H9 (cell line): ENCODE measurements around the gene TAOK1. TPM values are rescaled to one million over a fixed set of nuclear protein-coding genes. Genes with fewer than 3 reads are reported as not detected.

Experiments used
- DNase-seq: peaks from one replicate; pipeline ENCODE4 v3.0.0-alpha.2; 2017
- H2AFZ ChIP-seq: one replicate; pipeline ENCODE4 v1.6.1; 2013; ENCODE audit warnings: mild to moderate bottlenecking, low read length, control low read depth, moderate library complexity
- H2AK5ac ChIP-seq: 2 replicates; pipeline ENCODE4 v1.6.1; 2013; ENCODE audit warnings: low read length, control low read depth, mixed read lengths; ENCODE audit not compliant: insufficient read length
- H2BK120ac ChIP-seq: one replicate; pipeline ENCODE4 v1.6.1; 2013; ENCODE audit warnings: low read depth, mild to moderate bottlenecking, low read length, control low read depth, inconsistent platforms; ENCODE audit not compliant: poor library complexity, severe bottlenecking
- H2BK12ac ChIP-seq: 2 replicates; pipeline ENCODE4 v1.6.1; 2013; ENCODE audit warnings: low read length, control low read depth, mixed read lengths, low read depth; ENCODE audit not compliant: insufficient read length
- H2BK15ac ChIP-seq: 2 replicates; pipeline ENCODE4 v1.6.1; 2013; ENCODE audit warnings: low read depth, low read length, control low read depth
- H2BK20ac ChIP-seq: one replicate; pipeline ENCODE4 v1.6.1; 2013; ENCODE audit warnings: low read depth, mild to moderate bottlenecking, low read length, control low read depth, inconsistent platforms; ENCODE audit not compliant: poor library complexity, severe bottlenecking
- H2BK5ac ChIP-seq: 2 replicates; pipeline ENCODE4 v1.6.1; 2013; ENCODE audit warnings: low read length, control low read depth, mixed read lengths; ENCODE audit not compliant: insufficient read length
- H3K14ac ChIP-seq: 2 replicates; pipeline ENCODE4 v1.6.1; 2013; ENCODE audit warnings: low read length, control low read depth; ENCODE audit not compliant: insufficient read depth
- H3K18ac ChIP-seq: 2 replicates; pipeline ENCODE4 v1.6.1; 2013; ENCODE audit warnings: low read depth, mild to moderate bottlenecking, mixed read lengths, low read length, control low read depth; ENCODE audit not compliant: insufficient read length
- H3K23ac ChIP-seq: 2 replicates; pipeline ENCODE4 v1.6.1; 2013; ENCODE audit warnings: low read length, control low read depth, mixed read lengths, low read depth; ENCODE audit not compliant: insufficient read length
- H3K23me2 ChIP-seq: 2 replicates; pipeline ENCODE4 v1.6.1; 2013; ENCODE audit warnings: low read depth, mild to moderate bottlenecking, mixed read lengths, low read length, control low read depth; ENCODE audit not compliant: insufficient read length, poor library complexity, severe bottlenecking
- H3K27ac ChIP-seq: 2 replicates; pipeline ENCODE4 v1.5.1; 2013; ENCODE audit warnings: low read length, control low read depth, mixed read lengths, low read depth; ENCODE audit not compliant: insufficient read length
- H3K27me3 ChIP-seq: 2 replicates; pipeline ENCODE4 v1.6.1; 2013; ENCODE audit warnings: low read length, control low read depth, inconsistent platforms; ENCODE audit not compliant: insufficient read depth
- H3K4ac ChIP-seq: 2 replicates; pipeline ENCODE4 v1.6.1; 2013; ENCODE audit warnings: low read depth, mild to moderate bottlenecking, control low read depth, inconsistent platforms, low read length, moderate library complexity
- H3K4me1 ChIP-seq: 2 replicates; pipeline ENCODE4 v1.6.1; 2013; ENCODE audit warnings: low read length, control low read depth, inconsistent platforms; ENCODE audit not compliant: insufficient read depth
- H3K4me2 ChIP-seq: 2 replicates; pipeline ENCODE4 v1.6.1; 2013; ENCODE audit warnings: low read length, control low read depth, mixed read lengths; ENCODE audit not compliant: insufficient read length, insufficient read depth
- H3K56ac ChIP-seq: 2 replicates; pipeline ENCODE4 v1.6.1; 2013; ENCODE audit warnings: low read depth, mild to moderate bottlenecking, mixed read lengths, low read length, control low read depth; ENCODE audit not compliant: insufficient read length
- H3K79me1 ChIP-seq: 2 replicates; pipeline ENCODE4 v1.6.1; 2013; ENCODE audit warnings: low read depth, mild to moderate bottlenecking, moderate library complexity, low read length, control low read depth, inconsistent platforms; ENCODE audit not compliant: insufficient read depth, poor library complexity, severe bottlenecking
- H3K79me2 ChIP-seq: 2 replicates; pipeline ENCODE4 v1.6.1; 2013; ENCODE audit warnings: low read length, control low read depth, inconsistent platforms; ENCODE audit not compliant: insufficient read depth
- H3K9ac ChIP-seq: 2 replicates; pipeline ENCODE4 v1.6.1; 2013; ENCODE audit warnings: low read length, control low read depth, mixed read lengths; ENCODE audit not compliant: insufficient read length; ENCODE audit errors: extremely low read depth
- H3K9me3 ChIP-seq: one replicate; pipeline ENCODE4 v1.6.1; 2013; ENCODE audit warnings: low read depth, low read length, inconsistent platforms; ENCODE audit not compliant: control insufficient read depth
- H3T11ph ChIP-seq: one replicate; pipeline ENCODE4 v1.6.1; 2013; ENCODE audit warnings: mild to moderate bottlenecking, low read length, control low read depth, inconsistent platforms
- H4K20me1 ChIP-seq: one replicate; pipeline ENCODE4 v1.6.1; 2013; ENCODE audit not compliant: control insufficient read depth, insufficient read length, insufficient read depth
- H4K5ac ChIP-seq: 2 replicates; pipeline ENCODE4 v1.6.1; 2013; ENCODE audit warnings: low read depth, mild to moderate bottlenecking, mixed read lengths, low read length, control low read depth; ENCODE audit not compliant: insufficient read length
- H4K8ac ChIP-seq: replicated peaks from 2 replicates; pipeline ENCODE4 v1.6.1; 2013; ENCODE audit warnings: low read length, control low read depth, mixed read lengths, low read depth; ENCODE audit not compliant: insufficient read length
- H4K91ac ChIP-seq: 2 replicates; pipeline ENCODE4 v1.6.1; 2013; ENCODE audit warnings: low read depth, mild to moderate bottlenecking, moderate library complexity, mixed read lengths, low read length, control low read depth; ENCODE audit not compliant: insufficient read length
- H3K27ac Mint-ChIP-seq, 3 experiments: 2 replicates in 2 of 3; 3 replicates in 1 of 3; pipeline ENCODE4 v1.8.0; 2020 to 2021; ENCODE audit warnings: mixed read lengths in 3 of 3, mild to moderate bottlenecking in 1 of 3, moderate library complexity in 1 of 3
- H3K27me3 Mint-ChIP-seq: 2 replicates; pipeline ENCODE4 v1.8.0; 2021; ENCODE audit warnings: low read depth, mild to moderate bottlenecking, moderate library complexity, mixed read lengths
- H3K36me3 Mint-ChIP-seq, 3 experiments: 2 replicates in 2 of 3; 3 replicates in 1 of 3; pipeline ENCODE4 v1.8.0; 2020 to 2021; ENCODE audit warnings: low read depth in 3 of 3, mixed read lengths in 3 of 3; ENCODE audit not compliant: insufficient read depth in 1 of 3
- H3K4me1 Mint-ChIP-seq, 2 experiments: 2 replicates each; pipeline ENCODE4 v1.8.0; 2020; ENCODE audit warnings: mixed read lengths in 2 of 2
- H3K4me3 Mint-ChIP-seq, 2 experiments: 2 replicates in 1 of 2; 3 replicates in 1 of 2; pipeline ENCODE4 v1.8.0; 2020 to 2021; ENCODE audit warnings: mild to moderate bottlenecking in 2 of 2, mixed read lengths in 2 of 2, moderate library complexity in 1 of 2
- H3K9me3 Mint-ChIP-seq, 2 experiments: 2 replicates in 1 of 2; 3 replicates in 1 of 2; pipeline ENCODE4 v1.8.0; 2020; ENCODE audit warnings: mild to moderate bottlenecking in 2 of 2, mixed read lengths in 2 of 2, moderate library complexity in 1 of 2
- WGBS: extraction: QIAGEN DNeasy Blood & Tissue Kit; methylation state at CpG from one replicate; pipeline ENCODE4 v1.1.7; 2013; ENCODE audit warnings: missing lambda C conversion rate, low lambda C conversion rate, mixed read lengths; ENCODE audit not compliant: insufficient read length; ENCODE audit errors: extremely low coverage; 5-methylcytosine and 5-hydroxymethylcytosine counted together
- total RNA-seq: library from RNA; stranded (reverse); gene quantifications from 2 replicates; pipeline ENCODE4 v1.2.1, GENCODE V29; 2021
- TF ChIP-seq, protein P1 (sequence below): fragments of 200-600 bp; sonication (generic); conservative IDR thresholded peaks from 3 replicates; pipeline ENCODE4 v1.8.0; 2021; ENCODE audit warnings: antibody characterized with exemption, mild to moderate bottlenecking

The TAOK1 gene
- total RNA-seq, 1 experiment from 2014 or later = 93.0 TPM

DNA sequence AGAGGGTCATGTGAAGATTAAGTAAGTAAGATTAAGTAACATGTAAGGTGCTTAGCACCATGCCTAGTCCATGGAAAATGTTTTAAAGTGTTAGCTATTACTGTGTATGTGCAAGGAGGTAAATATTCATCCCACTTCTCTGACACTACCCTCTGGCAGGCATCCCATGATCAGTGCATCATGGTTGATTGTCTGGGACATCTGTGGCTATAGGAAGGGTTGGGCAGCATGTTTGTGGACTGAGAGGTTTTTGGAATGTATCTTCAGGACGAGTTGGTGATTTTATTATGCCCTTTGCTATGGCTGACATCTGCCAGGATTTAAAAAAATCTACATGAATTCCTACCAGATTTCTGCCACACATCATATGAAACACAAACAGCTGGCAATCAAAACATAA is 6.5 kb upstream of the TAOK1 start:
- H4K8ac ChIP-seq = no peak overlapping the region
- no peak overlapping the region for H3K14ac ChIP-seq
- Mint-ChIP-seq H3K4me1 (peaks cover 12 to 17% of the 10 kb centered on the region in 2 experiments), H3K9me3 (no peaks in the 10 kb centered on the region), H3K4me3 (no peak overlapping the region), H3K27ac (no peak overlapping the region), H3K27me3 (no peaks in the 10 kb centered on the region), H3K36me3 (no peaks in the 10 kb centered on the region)
- H2BK120ac ChIP-seq = no peak overlapping the region
- no peak overlapping the region for H3K56ac ChIP-seq
- no peak overlapping the region for H2BK5ac ChIP-seq
- H3K23me2 ChIP-seq = no peaks in the 10 kb centered on the region
- no peak overlapping the region for H2BK20ac ChIP-seq
- no CpG with 5 or more reads among the region's 1 CpG for WGBS
- DNase-seq = no peak
- H3K4me2 ChIP-seq = no peak overlapping the region
- no peak overlapping the region for H3K9ac ChIP-seq
- H3T11ph ChIP-seq = no peak overlapping the region
- H3K9me3 ChIP-seq = no peaks in the 10 kb centered on the region
- no peak overlapping the region for H4K91ac ChIP-seq
- no peak overlapping the region for H2BK12ac ChIP-seq
- no peak overlapping the region for H2BK15ac ChIP-seq
- no peak overlapping the region for H2AK5ac ChIP-seq
- no peaks in the 10 kb centered on the region for H3K79me2 ChIP-seq
- no peak overlapping the region for H4K5ac ChIP-seq
- peaks cover 3% of the 10 kb centered on the region; the same call in 1 of the 2 replicates for H3K4me1 ChIP-seq
- no peaks in the 10 kb centered on the region for H3K27me3 ChIP-seq
- TF ChIP-seq, protein P1, sequence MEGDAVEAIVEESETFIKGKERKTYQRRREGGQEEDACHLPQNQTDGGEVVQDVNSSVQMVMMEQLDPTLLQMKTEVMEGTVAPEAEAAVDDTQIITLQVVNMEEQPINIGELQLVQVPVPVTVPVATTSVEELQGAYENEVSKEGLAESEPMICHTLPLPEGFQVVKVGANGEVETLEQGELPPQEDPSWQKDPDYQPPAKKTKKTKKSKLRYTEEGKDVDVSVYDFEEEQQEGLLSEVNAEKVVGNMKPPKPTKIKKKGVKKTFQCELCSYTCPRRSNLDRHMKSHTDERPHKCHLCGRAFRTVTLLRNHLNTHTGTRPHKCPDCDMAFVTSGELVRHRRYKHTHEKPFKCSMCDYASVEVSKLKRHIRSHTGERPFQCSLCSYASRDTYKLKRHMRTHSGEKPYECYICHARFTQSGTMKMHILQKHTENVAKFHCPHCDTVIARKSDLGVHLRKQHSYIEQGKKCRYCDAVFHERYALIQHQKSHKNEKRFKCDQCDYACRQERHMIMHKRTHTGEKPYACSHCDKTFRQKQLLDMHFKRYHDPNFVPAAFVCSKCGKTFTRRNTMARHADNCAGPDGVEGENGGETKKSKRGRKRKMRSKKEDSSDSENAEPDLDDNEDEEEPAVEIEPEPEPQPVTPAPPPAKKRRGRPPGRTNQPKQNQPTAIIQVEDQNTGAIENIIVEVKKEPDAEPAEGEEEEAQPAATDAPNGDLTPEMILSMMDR = no peak
- no peaks in the 10 kb centered on the region for H4K20me1 ChIP-seq
- H3K79me1 ChIP-seq = no peaks in the 10 kb centered on the region
- H2AFZ ChIP-seq = no peak overlapping the region
- no peak overlapping the region for H3K18ac ChIP-seq
- H3K4ac ChIP-seq = no peak overlapping the region
- H3K27ac ChIP-seq = no peak overlapping the region
- H3K23ac ChIP-seq = no peak overlapping the region
